Lower leg skin (tissue), 3 donors: ENCODE measurements around the gene SPIRE1.

ENCODE experiments used
- CTCF ChIP-seq, 3 donors: fragments of 450-650 bp; IDR thresholded peaks; one replicate each; pipeline ENCODE4 v1.5.1; 2016; ENCODE audit warnings: antibody characterized with exemption in 3 of 3, mild to moderate bottlenecking in 3 of 3, moderate library complexity in 2 of 3
- POLR2A ChIP-seq, 2 donors: fragments of 450-650 bp; IDR thresholded peaks; one replicate each; pipeline ENCODE4 v1.6.1; 2016 to 2017; ENCODE audit warnings: antibody characterized with exemption in 2 of 2, mild to moderate bottlenecking in 1 of 2, moderate library complexity in 1 of 2

GRCh38 chr18:12516049-12516630, 141.8 kb downstream of the SPIRE1 start:
- TF ChIP-seq CTCF (IDR thresholded peaks at IDR 0.05) = no peak
- no peak for TF ChIP-seq POLR2A (IDR thresholded peaks at IDR 0.05)
